ENCODE data around the gene PDE12. TPM values are rescaled to one million over a fixed set of nuclear protein-coding genes. Genes with fewer than 3 reads are reported as not detected.

Gene PDE12
- total and polyA plus RNA-seq, 2 donors (not counting 3 experiments of a cell fraction or from before 2014, with no cell fraction given): 12.8 to 20.4 TPM

- TF ChIP-seq POLR2AphosphoS5 (IDR thresholded peaks at IDR 0.05; ENCODE audit: insufficient read depth, low read depth, low read length) (no peak), FOS (IDR thresholded peaks at IDR 0.05; ENCODE audit: borderline replicate concordance, insufficient read depth, low read length) (no peak), POLR2A (IDR thresholded peaks at IDR 0.05; ENCODE audit: low read depth, low read length) (no peak), GATA2 (IDR thresholded peaks at IDR 0.05; ENCODE audit: insufficient read depth, insufficient read length, low read depth, low read length) (no peak), JUN (IDR thresholded peaks at IDR 0.05; ENCODE audit: borderline replicate concordance, insufficient read depth, insufficient read length, low read depth) (no peak), MYC (IDR thresholded peaks at IDR 0.05; ENCODE audit: low read depth, low read length) (no peak), MAX (IDR thresholded peaks at IDR 0.05; ENCODE audit: insufficient read depth, insufficient read length) (no peak), EZH2 (IDR thresholded peaks at IDR 0.05; ENCODE audit: borderline replicate concordance, low read depth, low read length, severe bottlenecking) (no peak), CTCF (IDR thresholded peaks at IDR 0.05; ENCODE audit: extremely low read depth in 1 of 2, insufficient read depth in 1 of 2, low read depth in 1 of 2, low read length in 2 of 2) (no peak)
- dilution Hi-C loops (cut with MboI; ENCODE audit: extremely low pct_ligation_motif_present, low sequenced_read_pairs): no loop called here
- intact Hi-C loops (cut with micrococcal nuclease): no loop called here
- FAIRE-seq: no peak
- no peak for DNase-seq (ENCODE audit: low read depth, low spot score)
- Histone ChIP-seq H3K4me2 (ENCODE audit: insufficient read depth, low read length) (no peak overlapping the region), H3K36me3 (ENCODE audit: control insufficient read depth in 2 of 2, extremely low read depth in 1 of 2, insufficient read depth in 2 of 2, low read length in 2 of 2) (no peaks in the 10 kb centered on the region), H3K4me1 (ENCODE audit: control insufficient read depth, extremely low read depth, insufficient read depth, low read length) (no peaks in the 10 kb centered on the region), H3K27ac (ENCODE audit: insufficient read depth, low read depth, low read length) (no peak overlapping the region), H3K27me3 (ENCODE audit: control insufficient read depth in 2 of 2, insufficient read depth in 2 of 2, low read length in 2 of 2) (no peaks in the 10 kb centered on the region), H3K9ac (replicated peaks; ENCODE audit: extremely low read depth, insufficient read depth, low read length) (no peak overlapping the region), H4K20me1 (replicated peaks; ENCODE audit: control insufficient read depth, extremely low read depth, insufficient read depth, low read length) (no peaks in the 10 kb centered on the region), H3K79me2 (ENCODE audit: control insufficient read depth, insufficient read depth, low read length) (no peaks in the 10 kb centered on the region), H2AFZ (ENCODE audit: low read depth, low read length) (no peak overlapping the region), H3K4me3 (replicated peaks in 1 of 3; ENCODE audit: insufficient read depth in 1 of 3, low read depth in 1 of 3, low read length in 3 of 3) (no peak overlapping the region), H3K9me1 (replicated peaks; ENCODE audit: control insufficient read depth, extremely low read depth, insufficient read depth, low read length) (no peaks in the 10 kb centered on the region), H3K9me3 (replicated peaks; ENCODE audit: control insufficient read depth, insufficient read depth, low read length) (no peaks in the 10 kb centered on the region)
- ChIA-PET CTCF (no interaction called here), POLR2A (no interaction called here)
- BruUV-seq (replicated peaks): no TSS peak
Measured at GRCh38 chr3:57616233-57616632, 60.2 kb downstream of the PDE12 start.

Small RNA genes lying within 50 kb of the gene (small RNA-seq; reads per million reads assigned to genes)
- gene RNU6-108P (ENCODE audit: insufficient read depth, insufficient read length, low read depth, low replicate concordance) (not detected), gene RNU6-1181P (ENCODE audit: insufficient read depth, insufficient read length, low read depth, low replicate concordance) (not detected), gene RNU6-483P (ENCODE audit: insufficient read depth, insufficient read length, low read depth, low replicate concordance) (not detected)

Other genes starting within 250 kb of the PDE12 start
- gene DNAH12, start 11.9 kb upstream of the PDE12 start, total RNA-seq: 0.20 TPM in 1 of 2 replicates, not detected in the other
- 0.06 and 0.10 TPM in 2 replicates for gene DNAH12, start 11.9 kb upstream of the PDE12 start, polyA plus RNA-seq
- 243 and 249 TPM in 2 replicates for gene ARF4, start 41.1 kb downstream of the PDE12 start, total RNA-seq
- gene ARF4, start 41.1 kb downstream of the PDE12 start, polyA plus RNA-seq: 221 and 239 TPM in 2 replicates
- gene DENND6A, start 136.8 kb downstream of the PDE12 start, total RNA-seq: 25.0 and 31.0 TPM in 2 replicates
- gene DENND6A, start 136.8 kb downstream of the PDE12 start, polyA plus RNA-seq: 12.7 and 14.0 TPM in 2 replicates
- 45.7 and 54.7 TPM in 2 replicates for gene SLMAP, start 200.0 kb downstream of the PDE12 start, total RNA-seq
- 9.8 and 11.3 TPM in 2 replicates for gene SLMAP, start 200.0 kb downstream of the PDE12 start, polyA plus RNA-seq